ENCODE measurements around the gene E2F1. TPM values are rescaled to one million over a fixed set of nuclear protein-coding genes. Genes with fewer than 3 reads are reported as not detected.

The E2F1 gene
- total RNA-seq, 2 experiments from 2014 or later: 128 to 148 TPM

GRCh38 chr20:33627577-33628216 is 58.5 kb downstream of the E2F1 start:
- Histone ChIP-seq H3K36me3 (ENCODE audit: insufficient read depth, low read length) (peaks cover 98% of the 10 kb centered on the region), H3K27ac (ENCODE audit: low read depth, low read length, poor library complexity, severe bottlenecking) (no peak overlapping the region), H3K9me2 (ENCODE audit: insufficient read depth, low read length) (no peaks in the 10 kb centered on the region), H3K4me2 (ENCODE audit: low read length) (no peak overlapping the region), H3K4me3 (ENCODE audit: low read depth, low read length, poor library complexity, severe bottlenecking) (no peak overlapping the region), H4K20me1 (ENCODE audit: insufficient read depth, low read length) (no peaks in the 10 kb centered on the region), H3K9me3 (ENCODE audit: low read length) (no peaks in the 10 kb centered on the region), H3K79me2 (ENCODE audit: insufficient read depth, low read depth, low read length) (no peaks in the 10 kb centered on the region), H2AFZ (ENCODE audit: low read length) (no peak overlapping the region), H3K4me1 (ENCODE audit: insufficient read depth, low read length, poor library complexity, severe bottlenecking) (no peaks in the 10 kb centered on the region)
- POLR2A ChIA-PET: interaction anchor here (0.6 kb wide), 1 partner anchor 35 kb away, joined by 3 read pairs; no protein-coding TSS in a partner anchor
- no TSS peak for BruUV-seq (replicated peaks)
- no peak for DNase-seq (ENCODE audit: low spot score)
- TF ChIP-seq, protein P1, sequence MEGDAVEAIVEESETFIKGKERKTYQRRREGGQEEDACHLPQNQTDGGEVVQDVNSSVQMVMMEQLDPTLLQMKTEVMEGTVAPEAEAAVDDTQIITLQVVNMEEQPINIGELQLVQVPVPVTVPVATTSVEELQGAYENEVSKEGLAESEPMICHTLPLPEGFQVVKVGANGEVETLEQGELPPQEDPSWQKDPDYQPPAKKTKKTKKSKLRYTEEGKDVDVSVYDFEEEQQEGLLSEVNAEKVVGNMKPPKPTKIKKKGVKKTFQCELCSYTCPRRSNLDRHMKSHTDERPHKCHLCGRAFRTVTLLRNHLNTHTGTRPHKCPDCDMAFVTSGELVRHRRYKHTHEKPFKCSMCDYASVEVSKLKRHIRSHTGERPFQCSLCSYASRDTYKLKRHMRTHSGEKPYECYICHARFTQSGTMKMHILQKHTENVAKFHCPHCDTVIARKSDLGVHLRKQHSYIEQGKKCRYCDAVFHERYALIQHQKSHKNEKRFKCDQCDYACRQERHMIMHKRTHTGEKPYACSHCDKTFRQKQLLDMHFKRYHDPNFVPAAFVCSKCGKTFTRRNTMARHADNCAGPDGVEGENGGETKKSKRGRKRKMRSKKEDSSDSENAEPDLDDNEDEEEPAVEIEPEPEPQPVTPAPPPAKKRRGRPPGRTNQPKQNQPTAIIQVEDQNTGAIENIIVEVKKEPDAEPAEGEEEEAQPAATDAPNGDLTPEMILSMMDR (conservative IDR thresholded peaks at IDR 0.05; ENCODE audit: low read length): no peak
- TF ChIP-seq EZH2phosphoT487 (IDR thresholded peaks at IDR 0.05; ENCODE audit: borderline replicate concordance, low read depth, low read length): no peak
- intact Hi-C loops (cut with micrococcal nuclease; ENCODE audit: unreplicated experiment): no loop called here
- CTCF ChIA-PET (ENCODE audit: unreplicated experiment): no interaction called here

DNA sequence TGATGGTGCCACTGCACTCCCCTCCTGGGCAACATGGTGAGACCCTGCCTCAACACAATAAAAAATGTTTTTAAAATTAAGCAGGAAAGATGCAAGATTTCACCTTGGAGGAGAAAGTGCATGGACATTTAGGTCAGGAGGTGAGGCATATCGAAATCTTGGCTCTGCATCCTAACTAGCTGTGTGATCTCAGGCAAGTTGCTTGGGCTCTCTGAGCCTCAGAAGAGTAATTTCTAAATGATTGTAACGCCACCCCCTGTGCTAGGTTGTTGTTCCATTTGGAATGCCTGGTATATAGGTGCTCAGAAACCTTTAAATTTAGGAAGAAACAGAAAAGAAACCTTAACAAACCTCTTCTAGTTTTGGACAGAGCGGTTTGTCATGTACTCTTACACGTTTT is 60.0 kb downstream of the E2F1 start:
- no peak overlapping the region for H3K27ac ChIP-seq (ENCODE audit: low read depth, low read length, poor library complexity, severe bottlenecking)
- ChIA-PET CTCF (ENCODE audit: unreplicated experiment) (no interaction called here), POLR2A (no interaction called here)
- H2AFZ ChIP-seq (ENCODE audit: low read length): no peak overlapping the region
- 0 out of 2 replicates have a peak, but pooled peaks cover 6% of the 10 kb centered on the region for H3K79me2 ChIP-seq (ENCODE audit: insufficient read depth, low read depth, low read length)
- no peak for DNase-seq (ENCODE audit: low spot score)
- H3K9me3 ChIP-seq (ENCODE audit: low read length): no peaks in the 10 kb centered on the region
- H4K20me1 ChIP-seq (ENCODE audit: insufficient read depth, low read length): no peaks in the 10 kb centered on the region
- H3K4me3 ChIP-seq (ENCODE audit: low read depth, low read length, poor library complexity, severe bottlenecking): no peak overlapping the region
- no TSS peak for BruUV-seq (replicated peaks)
- no peak overlapping the region for H3K4me2 ChIP-seq (ENCODE audit: low read length)
- peaks cover 98% of the 10 kb centered on the region for H3K36me3 ChIP-seq (ENCODE audit: insufficient read depth, low read length)
- H3K9me2 ChIP-seq (ENCODE audit: insufficient read depth, low read length): no peaks in the 10 kb centered on the region
- H3K4me1 ChIP-seq (ENCODE audit: insufficient read depth, low read length, poor library complexity, severe bottlenecking): peaks cover 13% of the 10 kb centered on the region
- intact Hi-C loops (cut with micrococcal nuclease; ENCODE audit: unreplicated experiment): no loop called here
- TF ChIP-seq, protein P1 (conservative IDR thresholded peaks at IDR 0.05; ENCODE audit: low read length): no peak
- TF ChIP-seq EZH2phosphoT487 (IDR thresholded peaks at IDR 0.05; ENCODE audit: borderline replicate concordance, low read depth, low read length): no peak

Other genes with a start within 250 kb of the E2F1 start
- 44.8 and 46.5 TPM in 2 replicates for gene SNTA1, start 242.6 kb downstream of the E2F1 start, total RNA-seq (2014; rRNA removed; shearing (Covaris generic))
- 36.6 and 42.1 TPM in 2 replicates for gene SNTA1, start 242.6 kb downstream of the E2F1 start, total RNA-seq (2022)
- 32.9 and 38.5 TPM in 2 replicates for gene CBFA2T2, start 196.3 kb downstream of the E2F1 start, total RNA-seq (2014; rRNA removed; shearing (Covaris generic))
- 20.7 and 22.2 TPM in 2 replicates for gene CBFA2T2, start 196.3 kb downstream of the E2F1 start, total RNA-seq (2022)
- 0.18 and 0.44 TPM in 2 replicates for gene C20orf144, start 24.1 kb downstream of the E2F1 start, total RNA-seq (2014; rRNA removed; shearing (Covaris generic))
- 0.31 and 0.42 TPM in 2 replicates for gene C20orf144, start 24.1 kb downstream of the E2F1 start, total RNA-seq (2022)
- 7.4 and 11.7 TPM in 2 replicates for gene ACTL10, start 19.4 kb downstream of the E2F1 start, total RNA-seq (2014; rRNA removed; shearing (Covaris generic))
- gene ACTL10, start 19.4 kb downstream of the E2F1 start, total RNA-seq (2022): 5.1 and 5.6 TPM in 2 replicates
- 48.2 and 62.4 TPM in 2 replicates for gene NECAB3, start 12.0 kb downstream of the E2F1 start, total RNA-seq (2014; rRNA removed; shearing (Covaris generic))
- 71.3 and 79.4 TPM in 2 replicates for gene NECAB3, start 12.0 kb downstream of the E2F1 start, total RNA-seq (2022)
- gene PXMP4, start 33.9 kb upstream of the E2F1 start, total RNA-seq (2014; rRNA removed; shearing (Covaris generic)): 3.1 and 4.2 TPM in 2 replicates
- gene PXMP4, start 33.9 kb upstream of the E2F1 start, total RNA-seq (2022): 7.8 and 8.2 TPM in 2 replicates
- gene ZNF341, start 45.6 kb upstream of the E2F1 start, total RNA-seq (2014; rRNA removed; shearing (Covaris generic)): 3.2 and 3.4 TPM in 2 replicates
- 6.8 and 7.7 TPM in 2 replicates for gene ZNF341, start 45.6 kb upstream of the E2F1 start, total RNA-seq (2022)
- 32.4 and 46.6 TPM in 2 replicates for gene CHMP4B, start 125.0 kb upstream of the E2F1 start, total RNA-seq (2014; rRNA removed; shearing (Covaris generic))
- 80.4 and 84.2 TPM in 2 replicates for gene CHMP4B, start 125.0 kb upstream of the E2F1 start, total RNA-seq (2022)

Measured in OCI-LY7 (cell line).